Bronchial epithelial cell (primary cell): ENCODE data around the gene EPHB1. TPM values are rescaled to one million over a fixed set of nuclear protein-coding genes. Genes with fewer than 3 reads are reported as not detected.

ENCODE experiments used
- DNase-seq: peaks from one replicate; pipeline ENCODE4 v3.0.0-alpha.2; 2010; ENCODE audit warnings: low read depth
- FAIRE-seq: peaks from 2 replicates; lab custom pipeline; 2011; peaks lifted over from hg19 to GRCh38; lab: Jason Lieb, UNC
- H3K27me3 ChIP-seq: 2 replicates; pipeline ENCODE4 v1.5.1; 2011; ENCODE audit warnings: low read length; ENCODE audit not compliant: control insufficient read depth, insufficient read depth
- H3K36me3 ChIP-seq: 2 replicates; pipeline ENCODE4 v1.5.1; 2011; ENCODE audit warnings: low read length; ENCODE audit not compliant: control insufficient read depth, insufficient read depth
- H3K4me3 ChIP-seq: 2 replicates; pipeline ENCODE4 v1.5.1; 2011; ENCODE audit warnings: mild to moderate bottlenecking, low read depth, low read length, control low read depth
- total RNA-seq: library from RNA; depleted of rRNA; stranded (reverse); fragments of >200 nt; gene quantifications from 2 replicates; pipeline ENCODE4 v1.2.1, GENCODE V29; 2014
- TF ChIP-seq, protein P1 (sequence below): IDR thresholded peaks from 2 replicates; pipeline ENCODE4 v1.5.1; 2011; ENCODE audit warnings: mild to moderate bottlenecking, moderate library complexity, low read length, control low read depth, inconsistent platforms; ENCODE audit not compliant: insufficient read depth, severe bottlenecking

The EPHB1 gene
- total RNA-seq, 1 donor from 2014 or later, result under 0.01 TPM

DNA sequence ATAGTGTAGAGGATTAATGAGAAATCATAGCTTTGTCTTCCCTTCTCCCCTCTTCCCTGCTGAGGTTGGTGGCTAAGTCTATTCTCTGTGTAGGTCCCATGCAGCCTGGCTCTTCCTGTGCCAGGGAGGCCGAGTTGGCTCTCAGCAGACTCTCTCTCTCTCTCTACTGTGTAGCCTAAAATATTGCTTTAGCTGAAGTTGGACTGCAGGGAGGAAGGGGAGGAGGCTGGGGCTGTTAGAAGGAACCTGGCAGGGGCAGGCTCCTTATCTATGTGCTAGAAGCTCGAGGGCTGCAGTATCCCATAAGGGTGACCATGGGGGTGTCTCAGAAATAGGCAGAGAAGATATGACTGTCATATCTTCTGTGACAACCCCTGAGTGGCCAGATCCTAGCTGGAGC lies 160.8 kb downstream of the EPHB1 start:
- DNase-seq, result no peak
- Histone ChIP-seq H3K4me3 (no peak overlapping the region), H3K36me3 (no peaks in the 10 kb centered on the region), H3K27me3 (no peaks in the 10 kb centered on the region)
- peak; percentile 68 for FAIRE-seq
- TF ChIP-seq, protein P1, sequence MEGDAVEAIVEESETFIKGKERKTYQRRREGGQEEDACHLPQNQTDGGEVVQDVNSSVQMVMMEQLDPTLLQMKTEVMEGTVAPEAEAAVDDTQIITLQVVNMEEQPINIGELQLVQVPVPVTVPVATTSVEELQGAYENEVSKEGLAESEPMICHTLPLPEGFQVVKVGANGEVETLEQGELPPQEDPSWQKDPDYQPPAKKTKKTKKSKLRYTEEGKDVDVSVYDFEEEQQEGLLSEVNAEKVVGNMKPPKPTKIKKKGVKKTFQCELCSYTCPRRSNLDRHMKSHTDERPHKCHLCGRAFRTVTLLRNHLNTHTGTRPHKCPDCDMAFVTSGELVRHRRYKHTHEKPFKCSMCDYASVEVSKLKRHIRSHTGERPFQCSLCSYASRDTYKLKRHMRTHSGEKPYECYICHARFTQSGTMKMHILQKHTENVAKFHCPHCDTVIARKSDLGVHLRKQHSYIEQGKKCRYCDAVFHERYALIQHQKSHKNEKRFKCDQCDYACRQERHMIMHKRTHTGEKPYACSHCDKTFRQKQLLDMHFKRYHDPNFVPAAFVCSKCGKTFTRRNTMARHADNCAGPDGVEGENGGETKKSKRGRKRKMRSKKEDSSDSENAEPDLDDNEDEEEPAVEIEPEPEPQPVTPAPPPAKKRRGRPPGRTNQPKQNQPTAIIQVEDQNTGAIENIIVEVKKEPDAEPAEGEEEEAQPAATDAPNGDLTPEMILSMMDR, result no peak

DNA sequence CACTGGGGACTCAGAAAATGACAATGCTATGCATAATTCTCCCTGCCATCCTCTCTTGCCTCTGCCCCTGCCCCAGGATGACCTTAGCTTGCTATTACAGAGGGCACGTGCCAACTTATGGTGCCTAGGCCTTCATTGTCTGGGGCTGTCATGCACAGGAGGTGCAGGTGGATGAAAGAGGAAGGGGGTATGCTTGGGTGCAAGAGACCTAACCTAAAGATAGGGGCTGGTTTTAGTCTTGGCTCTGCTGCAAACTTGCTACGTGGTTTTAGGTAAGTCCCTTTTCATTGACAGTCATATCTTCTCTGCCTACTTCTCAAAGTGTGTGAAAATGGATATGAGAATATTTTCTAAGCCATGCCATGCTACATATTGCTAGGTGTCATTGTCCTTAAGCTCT lies 161.3 kb downstream of the EPHB1 start:
- FAIRE-seq, result no peak
- no peaks in the 10 kb centered on the region for H3K27me3 ChIP-seq

DNA sequence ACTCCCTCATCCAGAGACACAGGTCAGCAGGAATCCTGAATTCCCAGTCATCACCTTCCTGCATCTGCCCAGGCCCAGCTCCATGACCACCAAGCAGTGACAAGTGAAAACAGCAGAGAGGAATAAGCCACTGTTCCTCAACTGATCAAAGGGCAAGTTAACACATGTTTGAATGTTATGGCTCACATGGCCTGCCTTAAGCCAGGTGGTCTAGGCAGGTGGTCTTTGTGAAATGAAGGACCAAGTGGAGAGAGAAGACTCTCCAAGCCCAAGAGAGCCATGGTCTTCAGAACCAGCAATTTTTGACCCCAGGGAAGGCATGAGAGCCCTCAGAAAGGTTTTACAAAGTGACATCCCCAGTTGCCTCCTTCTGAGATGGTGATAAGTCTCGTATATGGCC lies 161.8 kb downstream of the EPHB1 start:
- Histone ChIP-seq H3K27me3 (no peaks in the 10 kb centered on the region), H3K4me3 (no peak overlapping the region), H3K36me3 (no peaks in the 10 kb centered on the region)
- TF ChIP-seq, protein P1, result no peak
- no peak for DNase-seq
- FAIRE-seq, result peak; percentile 7

More for the DNA sequence above, 161.3 kb downstream of the EPHB1 start:
- DNase-seq, result no peak
- Histone ChIP-seq H3K36me3 (no peaks in the 10 kb centered on the region), H3K4me3 (no peak overlapping the region)
- TF ChIP-seq, protein P1, result no peak

DNA sequence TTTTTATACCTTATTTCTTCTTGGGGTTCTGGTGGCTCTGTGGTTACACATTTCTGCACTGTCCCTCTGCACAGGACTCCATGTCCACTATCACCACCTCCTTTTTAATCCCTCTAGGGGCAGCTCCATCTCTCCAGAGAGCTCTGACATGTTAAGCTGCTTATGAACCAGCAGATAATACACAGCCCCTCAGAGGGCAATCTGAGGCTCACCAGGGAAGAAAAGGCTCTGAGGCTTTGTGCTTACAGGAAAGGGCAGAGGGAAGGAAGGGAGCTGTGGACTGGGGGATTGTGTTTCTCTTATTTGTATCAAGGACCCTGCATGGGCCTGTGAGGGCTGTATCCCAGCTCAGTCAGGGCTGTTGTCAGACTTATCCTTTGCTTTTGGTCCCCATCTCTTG lies 164.5 kb downstream of the EPHB1 start:
- TF ChIP-seq, protein P1, result no peak
- DNase-seq, result no peak
- no peak for FAIRE-seq

DNA sequence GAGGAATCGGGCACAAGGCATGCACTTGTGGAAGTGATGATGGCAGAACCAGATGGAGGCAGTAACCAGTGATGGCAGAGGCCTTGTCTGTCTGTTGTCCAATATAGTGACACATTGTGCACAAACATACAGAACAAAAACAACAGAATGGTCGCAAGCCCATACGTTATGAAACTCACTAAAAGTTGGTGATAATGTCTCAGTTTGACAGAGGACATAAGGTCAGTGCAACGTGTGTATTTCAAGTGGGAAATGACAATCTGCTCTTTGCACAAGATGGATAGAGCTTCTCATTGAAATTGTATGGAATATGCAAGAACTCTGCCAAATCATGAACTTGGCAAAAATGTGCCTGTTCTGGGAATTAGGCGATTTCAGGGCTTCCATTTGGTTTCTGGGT lies 169.2 kb downstream of the EPHB1 start:
- no peak for FAIRE-seq
- TF ChIP-seq, protein P1, result no peak
- no peak overlapping the region for H3K4me3 ChIP-seq

More for the DNA sequence above, 164.5 kb downstream of the EPHB1 start:
- no peaks in the 10 kb centered on the region for H3K27me3 ChIP-seq
- no peaks in the 10 kb centered on the region for H3K36me3 ChIP-seq
- no peak overlapping the region for H3K4me3 ChIP-seq

DNA sequence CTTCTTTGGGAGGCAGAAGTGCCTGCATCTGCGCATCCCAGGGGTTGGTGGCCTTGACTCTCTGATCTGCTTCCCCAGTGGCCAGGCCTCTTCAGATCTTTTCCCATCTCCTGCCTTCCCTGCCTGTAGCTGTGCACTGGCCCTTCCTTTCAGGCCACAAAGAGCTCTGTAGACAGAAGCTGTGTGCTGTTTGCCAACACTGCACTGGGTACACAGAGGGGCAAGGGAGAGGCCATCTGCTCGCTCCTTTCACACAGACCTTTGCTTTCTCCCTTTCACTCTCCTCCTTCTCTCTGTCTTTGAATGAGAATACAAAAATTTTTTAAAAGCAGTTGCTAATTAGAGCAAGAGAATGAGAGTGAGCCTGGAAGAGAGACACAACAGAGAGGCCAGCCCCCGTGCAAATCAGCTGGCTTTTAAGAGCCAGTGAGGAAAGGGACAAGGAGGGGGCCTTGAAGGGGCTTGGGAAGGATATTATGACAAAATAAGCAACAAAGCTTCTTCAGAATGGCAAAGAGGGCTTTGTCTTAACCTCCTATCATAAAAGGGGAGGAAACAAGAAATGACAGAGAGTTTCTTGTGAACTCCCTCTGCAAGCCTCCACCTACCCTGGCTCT lies 170.9 kb downstream of the EPHB1 start:
- no peaks in the 10 kb centered on the region for H3K36me3 ChIP-seq
- TF ChIP-seq, protein P1, result no peak
- no peak for FAIRE-seq

More for the DNA sequence above, 169.2 kb downstream of the EPHB1 start:
- Histone ChIP-seq H3K36me3 (no peaks in the 10 kb centered on the region), H3K27me3 (no peaks in the 10 kb centered on the region)
- no peak for DNase-seq

More for the DNA sequence above, 170.9 kb downstream of the EPHB1 start:
- no peak for DNase-seq
- H3K4me3 ChIP-seq, result no peak overlapping the region
- no peaks in the 10 kb centered on the region for H3K27me3 ChIP-seq
